Right lobe of liver (tissue), 6 donors: ENCODE results near the gene SMPD2. TPM values are rescaled to one million over a fixed set of nuclear protein-coding genes. Genes with fewer than 3 reads are reported as not detected.

Experiments used
- ATAC-seq, 4 donors: fragments of 200-7000 bp; cut with Tn5 transposase; one replicate each; pipeline ENCODE4 v1.9.1; 2020; ENCODE audit warnings: mild to moderate bottlenecking in 4 of 4, moderate library complexity in 4 of 4
- DNase-seq, 3 donors: peaks; one replicate each; pipeline ENCODE4 v3.0.0-alpha.2; 2020
- H3K27ac ChIP-seq, 3 donors: fragments of 200-600 bp; one replicate each; pipeline ENCODE4 v1.8.0; 2022
- H3K27me3 ChIP-seq, 2 donors: fragments of 200-600 bp; one replicate each; pipeline ENCODE4 v1.8.0; 2022
- H3K36me3 ChIP-seq, 4 donors: fragments of 200-600 bp; sonication (generic) in 1 of 4; one replicate each; pipeline versions ENCODE4 v1.5.1 to v1.8.0; 2017 to 2022; ENCODE audit warnings: control low read depth in 1 of 4
- H3K4me1 ChIP-seq, 4 donors: fragments of 200-600 bp; sonication (generic) in 1 of 4; one replicate each; pipeline versions ENCODE4 v1.5.1 to v1.8.0; 2017 to 2022; ENCODE audit warnings: control low read depth in 1 of 4
- H3K4me3 ChIP-seq, 3 donors: fragments of 200-600 bp; one replicate each; pipeline ENCODE4 v1.8.0; 2022
- H3K9me3 ChIP-seq, 4 donors: fragments of 200-600 bp; sonication (generic) in 1 of 4; one replicate each; pipeline versions ENCODE4 v1.5.1 to v1.8.0; 2017 to 2022; ENCODE audit warnings: control low read depth in 1 of 4
- POLR2A ChIP-seq: fragments of 450-650 bp; IDR thresholded peaks from one replicate; pipeline ENCODE4 v1.6.1; 2017; ENCODE audit warnings: antibody characterized with exemption, mild to moderate bottlenecking
- WGBS: methylation state at CpG from one replicate; pipeline ENCODE4 v1.1.6; 2018; ENCODE audit warnings: low coverage, low lambda C conversion rate; ENCODE audit not compliant: insufficient coverage; ENCODE audit errors: missing lambda C conversion rate; 5-methylcytosine and 5-hydroxymethylcytosine counted together
- intact Hi-C, 2 donors: fragments of 100-400 bp; cut with DNase I; formaldehyde crosslinking; loops; one replicate each; pipeline versions ENCODE4 v1.11.2 to v1.14.1; 2022
- total RNA-seq, 6 experiments: library from RNA; depleted of rRNA in 2 of 6; stranded (reverse); fragments of >200 nt in 2 of 6; fragmentation: NEBNext Ultra II Directional in 3 of 6; extraction: Animal tissue kit (Norgen Biotek cat#: 25700) in 3 of 6; gene quantifications; one replicate each; pipeline versions ENCODE4 v1.1.0 to v1.2.4, GENCODE V29; 2016 to 2023
- TF ChIP-seq, protein P1 (sequence below), 4 donors: fragments of 200-600 bp in 3 of 4; fragments of 450-650 bp in 1 of 4; IDR thresholded peaks; one replicate each; pipeline versions ENCODE4 v1.5.1 to v1.8.0; 2016 to 2022; ENCODE audit warnings: antibody characterized with exemption in 4 of 4, mild to moderate bottlenecking in 2 of 4
- donor health status: DM: no; HTN: yes; CAD: no.
- donor health status: DM: no; HTN: no; CAD: no.
- donor health status: DM: no; HTN: no; CAD: no.
- donor health status: DM: no; HTN: yes; CAD: no.
- donor health status: DM: no; HTN: yes; CAD: no.

SMPD2 gene
- total RNA-seq, 6 experiments from 2014 or later: 3.2 to 7.7 (median 4.0) TPM

DNA sequence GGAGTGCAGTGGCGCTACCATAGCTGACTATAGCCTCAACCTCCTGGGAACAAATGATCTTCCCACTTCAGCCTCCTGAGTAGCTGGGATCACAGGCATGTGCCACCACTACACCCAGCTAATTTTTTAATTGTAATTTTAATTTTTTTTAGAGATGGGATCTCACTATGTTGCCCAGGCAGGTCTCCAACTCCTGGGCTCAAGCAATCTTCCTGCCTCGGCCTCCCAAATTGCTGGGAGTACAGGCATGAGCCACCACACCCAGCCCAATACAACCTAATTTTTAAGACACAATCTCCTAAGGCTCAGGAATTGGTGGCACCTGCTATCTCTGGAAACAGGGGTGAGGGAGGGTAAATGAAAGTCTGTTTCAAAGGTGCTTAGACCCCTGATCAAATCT, 36.7 kb downstream of the SMPD2 start:
- ATAC-seq (no peak), DNase-seq (no peak)
- 95% methylated on average over 2 of the region's 2 CpGs for WGBS
- intact Hi-C loops: no loop called here
- Histone ChIP-seq H3K4me3 (no peak overlapping the region), H3K27ac (no peak overlapping the region), H3K4me1 (peaks cover 0 to 26% (median 4%) of the 10 kb centered on the region in 4 donors), H3K27me3 (no peaks in the 10 kb centered on the region), H3K9me3 (no peaks in the 10 kb centered on the region), H3K36me3 (peaks cover 0 to 36% (median 3%) of the 10 kb centered on the region in 4 donors)
- no peak for TF ChIP-seq POLR2A
- TF ChIP-seq, protein P1, sequence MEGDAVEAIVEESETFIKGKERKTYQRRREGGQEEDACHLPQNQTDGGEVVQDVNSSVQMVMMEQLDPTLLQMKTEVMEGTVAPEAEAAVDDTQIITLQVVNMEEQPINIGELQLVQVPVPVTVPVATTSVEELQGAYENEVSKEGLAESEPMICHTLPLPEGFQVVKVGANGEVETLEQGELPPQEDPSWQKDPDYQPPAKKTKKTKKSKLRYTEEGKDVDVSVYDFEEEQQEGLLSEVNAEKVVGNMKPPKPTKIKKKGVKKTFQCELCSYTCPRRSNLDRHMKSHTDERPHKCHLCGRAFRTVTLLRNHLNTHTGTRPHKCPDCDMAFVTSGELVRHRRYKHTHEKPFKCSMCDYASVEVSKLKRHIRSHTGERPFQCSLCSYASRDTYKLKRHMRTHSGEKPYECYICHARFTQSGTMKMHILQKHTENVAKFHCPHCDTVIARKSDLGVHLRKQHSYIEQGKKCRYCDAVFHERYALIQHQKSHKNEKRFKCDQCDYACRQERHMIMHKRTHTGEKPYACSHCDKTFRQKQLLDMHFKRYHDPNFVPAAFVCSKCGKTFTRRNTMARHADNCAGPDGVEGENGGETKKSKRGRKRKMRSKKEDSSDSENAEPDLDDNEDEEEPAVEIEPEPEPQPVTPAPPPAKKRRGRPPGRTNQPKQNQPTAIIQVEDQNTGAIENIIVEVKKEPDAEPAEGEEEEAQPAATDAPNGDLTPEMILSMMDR (IDR thresholded peaks at IDR 0.05): no peak

DNA sequence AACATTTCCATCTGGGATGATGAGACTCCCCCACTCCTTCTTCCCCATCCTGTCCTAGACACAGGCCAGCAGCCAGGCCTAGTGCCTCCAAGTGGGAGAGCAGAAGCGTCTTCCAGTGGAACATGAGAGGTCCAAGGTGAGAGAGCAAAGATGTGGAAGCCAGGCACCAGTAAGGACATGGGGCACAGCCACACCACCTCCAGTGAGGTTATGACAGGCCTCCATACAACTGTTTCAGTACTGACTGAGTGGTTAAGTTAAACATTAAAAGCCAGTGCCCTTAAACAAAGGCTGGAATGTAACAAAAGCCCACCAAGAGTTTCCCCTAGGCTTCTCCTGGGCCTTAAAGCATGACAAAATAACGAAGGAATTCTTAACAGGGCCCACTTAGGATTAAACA, 37.2 kb downstream of the SMPD2 start:
- H3K27me3 ChIP-seq: no peaks in the 10 kb centered on the region
- 54% methylated on average over 1 of the region's 2 CpGs for WGBS
- no peak overlapping the region for H3K27ac ChIP-seq
- H3K36me3 ChIP-seq: peaks cover 0 to 32% (median 3%) of the 10 kb centered on the region in 4 donors
- no peak overlapping the region for H3K4me3 ChIP-seq
- peaks cover 0 to 27% (median 4%) of the 10 kb centered on the region in 4 donors for H3K4me1 ChIP-seq
- no peaks in the 10 kb centered on the region for H3K9me3 ChIP-seq
- intact Hi-C loops: no loop called here
- TF ChIP-seq, protein P1 (IDR thresholded peaks at IDR 0.05): no peak
- no peak for TF ChIP-seq POLR2A
- DNase-seq: no peak
- no peak for ATAC-seq

DNA sequence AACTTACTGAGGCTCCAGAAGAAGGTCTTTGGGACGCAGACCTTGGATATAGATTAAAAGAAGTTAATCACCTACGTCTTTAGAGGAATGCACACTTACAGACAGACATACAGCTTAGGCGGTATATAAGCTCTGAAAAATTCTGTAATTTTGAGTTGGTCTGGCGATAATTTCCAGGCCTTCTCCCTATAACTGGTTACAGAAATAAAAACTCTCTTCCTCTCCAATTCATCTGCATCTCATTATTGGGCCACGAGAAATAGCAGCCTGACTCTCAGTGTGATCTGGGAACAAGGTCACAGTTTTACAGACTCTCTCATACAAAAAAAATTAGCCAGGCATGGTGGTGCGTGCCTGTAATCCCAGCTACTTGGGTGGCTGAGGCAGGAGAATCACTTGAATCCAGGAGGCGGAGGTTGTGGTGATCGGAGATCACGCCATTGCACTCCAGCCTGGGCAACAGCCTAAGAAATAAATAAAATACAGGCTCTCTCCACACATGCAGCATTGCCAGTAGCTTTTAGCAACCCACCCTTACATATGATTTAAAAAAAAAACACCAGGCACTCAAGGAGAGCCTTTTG, 37.8 kb downstream of the SMPD2 start:
- H3K4me1 ChIP-seq: peaks cover 0 to 27% (median 4%) of the 10 kb centered on the region in 4 donors
- ATAC-seq (no peak), DNase-seq (no peak)
- no peak for TF ChIP-seq POLR2A
- TF ChIP-seq, protein P1 (IDR thresholded peaks at IDR 0.05): no peak
- 91% methylated on average over 9 of the region's 9 CpGs for WGBS
- intact Hi-C loops: no loop called here
- peaks cover 0 to 27% (median 3%) of the 10 kb centered on the region in 4 donors for H3K36me3 ChIP-seq
- no peaks in the 10 kb centered on the region for H3K27me3 ChIP-seq
- H3K9me3 ChIP-seq: no peaks in the 10 kb centered on the region
- H3K27ac ChIP-seq: no peak overlapping the region
- no peak overlapping the region for H3K4me3 ChIP-seq

DNA sequence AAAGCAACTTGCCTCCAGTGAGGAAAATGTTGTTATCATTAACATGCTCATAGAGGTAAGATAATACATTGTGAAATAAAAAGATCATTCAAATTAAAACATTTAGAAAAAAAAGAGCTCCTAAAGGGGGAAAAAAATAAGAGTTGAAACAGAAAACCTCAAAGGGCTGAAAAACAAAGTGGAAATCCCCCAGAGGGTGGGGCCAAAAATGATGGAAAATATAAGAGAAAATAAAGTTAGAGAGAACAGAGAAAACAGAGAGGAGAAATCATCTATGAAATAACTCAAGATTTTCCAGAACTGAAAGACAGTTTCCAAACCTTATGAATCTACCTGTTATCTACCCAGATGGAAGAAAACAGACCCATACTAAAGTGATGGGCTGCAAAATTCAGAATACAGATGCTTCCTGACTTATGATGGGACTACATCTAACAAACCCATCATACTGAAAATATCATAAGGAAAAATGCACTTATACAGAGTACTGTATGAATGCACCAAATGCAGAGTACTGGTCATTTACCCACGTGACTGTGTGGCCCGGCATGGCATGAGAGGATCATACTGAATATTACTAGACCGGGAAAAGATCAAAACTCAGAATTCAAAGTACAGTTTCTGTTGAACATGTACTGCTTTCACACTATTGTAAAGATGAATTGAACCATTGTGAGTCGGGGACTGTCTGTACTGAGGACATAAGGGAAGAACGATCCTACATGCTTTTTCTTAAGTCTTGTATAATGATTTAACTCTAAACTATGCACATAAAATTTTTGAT, 38.5 kb downstream of the SMPD2 start:
- Histone ChIP-seq H3K27me3 (no peaks in the 10 kb centered on the region), H3K27ac (no peak overlapping the region), H3K4me1 (peaks cover 0 to 27% (median 4%) of the 10 kb centered on the region in 4 donors), H3K9me3 (no peaks in the 10 kb centered on the region), H3K36me3 (peaks cover 0 to 21% (median 3%) of the 10 kb centered on the region in 4 donors), H3K4me3 (no peak overlapping the region)
- intact Hi-C loops: no loop called here
- DNase-seq: no peak
- no peak for ATAC-seq
- 88% methylated on average over 5 of the region's 5 CpGs for WGBS
- TF ChIP-seq, protein P1 (IDR thresholded peaks at IDR 0.05): no peak
- no peak for TF ChIP-seq POLR2A
